HepG2 (cell line): Measurements from ENCODE around the gene CDT1. TPM values are rescaled to one million over a fixed set of nuclear protein-coding genes. Genes with fewer than 3 reads are reported as not detected.
A peak's percentile ranks its signal among the peaks of the same experiment; 100 is the strongest.

Experiments used
- CEBPG ChIP-seq: IDR thresholded peaks from 2 replicates; pipeline ENCODE4 v1.6.1; 2016
- MED1 ChIP-seq: sonication (generic); formaldehyde crosslinking; IDR thresholded peaks from 2 replicates; pipeline ENCODE4 v1.4.0; 2020; ENCODE audit warnings: missing genetic modification reagents
- PHF21A ChIP-seq: sonication (generic); formaldehyde crosslinking; IDR thresholded peaks from 2 replicates; pipeline ENCODE4 v1.5.0; 2020; ENCODE audit warnings: mild to moderate bottlenecking, missing genetic modification reagents
- RAD21 ChIP-seq: fragments of 450-650 bp; formaldehyde crosslinking; IDR thresholded peaks from 2 replicates; pipeline ENCODE4 v1.5.0; 2020; ENCODE audit warnings: mild to moderate bottlenecking
- RFX3 ChIP-seq: IDR thresholded peaks from 2 replicates; pipeline ENCODE4 v1.6.1; 2016; ENCODE audit warnings: missing biosample characterization, missing genetic modification reagents
- TAF1 ChIP-seq: sonication (generic); formaldehyde crosslinking; IDR thresholded peaks from 2 replicates; pipeline ENCODE4 v1.4.0; 2020; ENCODE audit warnings: missing genetic modification reagents
- YEATS4 ChIP-seq: sonication (generic); formaldehyde crosslinking; IDR thresholded peaks from 2 replicates; pipeline ENCODE4 v1.4.0; 2020; ENCODE audit warnings: missing genetic modification reagents, borderline replicate concordance
- ZC3H13 ChIP-seq: sonication (generic); formaldehyde crosslinking; IDR thresholded peaks from 2 replicates; pipeline ENCODE4 v1.8.1; 2023; ENCODE audit warnings: mild to moderate bottlenecking, missing genetic modification reagents, moderate library complexity
- ZC3H4 ChIP-seq: sonication (generic); formaldehyde crosslinking; IDR thresholded peaks from 2 replicates; pipeline ENCODE4 v1.4.0; 2020; ENCODE audit warnings: missing genetic modification reagents, borderline replicate concordance
- ZMAT3 ChIP-seq: sonication (generic); formaldehyde crosslinking; conservative IDR thresholded peaks from 2 replicates; pipeline ENCODE4 v1.7.0; 2021; ENCODE audit warnings: missing genetic modification reagents
- ZNF124 ChIP-seq: sonication (generic); formaldehyde crosslinking; IDR thresholded peaks from 2 replicates; pipeline ENCODE4 v1.4.0; 2020; ENCODE audit warnings: missing genetic modification reagents
- ZNF251 ChIP-seq: sonication (generic); formaldehyde crosslinking; IDR thresholded peaks from 2 replicates; pipeline ENCODE4 v1.9.0; 2021; ENCODE audit warnings: mild to moderate bottlenecking, missing genetic modification reagents
- ZNF317 ChIP-seq: sonication (generic); formaldehyde crosslinking; IDR thresholded peaks from 2 replicates; pipeline ENCODE4 v1.5.0; 2020; ENCODE audit warnings: mild to moderate bottlenecking, missing genetic modification reagents
- ZNF333 ChIP-seq: sonication (generic); formaldehyde crosslinking; IDR thresholded peaks from 2 replicates; pipeline ENCODE4 v1.4.0; 2020; ENCODE audit warnings: mild to moderate bottlenecking, missing genetic modification reagents, borderline replicate concordance
- ZNF44 ChIP-seq: sonication (generic); formaldehyde crosslinking; IDR thresholded peaks from 2 replicates; pipeline ENCODE4 v1.5.1; 2020; ENCODE audit warnings: mild to moderate bottlenecking, missing genetic modification reagents
- ZNF563 ChIP-seq: sonication (generic); formaldehyde crosslinking; IDR thresholded peaks from 2 replicates; pipeline ENCODE4 v1.8.0; 2022; ENCODE audit warnings: mild to moderate bottlenecking, moderate library complexity, missing genetic modification reagents
- ZNF589 ChIP-seq: sonication (generic); formaldehyde crosslinking; conservative IDR thresholded peaks from 2 replicates; pipeline ENCODE4 v1.8.0; 2022; ENCODE audit warnings: mild to moderate bottlenecking, moderate library complexity, missing genetic modification reagents
- ZNF790 ChIP-seq: sonication (generic); formaldehyde crosslinking; IDR thresholded peaks from 2 replicates; pipeline ENCODE4 v1.8.0; 2022; ENCODE audit warnings: missing genetic modification reagents, mild to moderate bottlenecking, borderline replicate concordance
- polyA plus RNA-seq, 8 experiments: library from polyadenylated mRNA; depleted of rRNA in 3 of 8; stranded (reverse) in 7 of 8; unstranded in 1 of 8; fragments of >200 nt; fragmentation: Illumina TruSeq in 4 of 8; extraction: Trizol in 4 of 8; gene quantifications; 2 replicates each; pipeline versions ENCODE4 v1.2.1 to v1.2.3, GENCODE V29; 2011 to 2016; ENCODE audit warnings: low read depth in 4 of 8, missing spikeins in 1 of 8, mixed read lengths in 1 of 8; ENCODE audit not compliant: insufficient read depth in 1 of 8
- total RNA-seq, 5 experiments: library from RNA; depleted of rRNA; stranded (reverse); fragments of >200 nt; fragmentation: Illumina TruSeq; extraction: Trizol; gene quantifications; 2 replicates each; pipeline ENCODE4 v1.2.3, GENCODE V29; 2016; ENCODE audit warnings: low read depth in 1 of 5
- TF ChIP-seq, protein P1 (sequence below): sonication (generic); formaldehyde crosslinking; IDR thresholded peaks from 2 replicates; pipeline ENCODE4 v1.5.1; 2020; ENCODE audit warnings: mild to moderate bottlenecking, moderate library complexity, missing genetic modification reagents
- TF ChIP-seq, protein P2 (sequence below): sonication (generic); formaldehyde crosslinking; IDR thresholded peaks from 2 replicates; pipeline ENCODE4; 2020; ENCODE audit warnings: missing genetic modification reagents, mild to moderate bottlenecking, borderline replicate concordance
- TF ChIP-seq, protein P3 (sequence below): sonication (generic); formaldehyde crosslinking; IDR thresholded peaks from 2 replicates; pipeline ENCODE4 v1.4.0; 2020; ENCODE audit warnings: low read depth, mild to moderate bottlenecking, missing genetic modification reagents

Gene CDT1
- total and polyA plus RNA-seq, 2 of the 13 experiments (the other 11 are each of a cell fraction or from before 2014, with no cell fraction given), result 23.1 to 23.8 TPM

DNA sequence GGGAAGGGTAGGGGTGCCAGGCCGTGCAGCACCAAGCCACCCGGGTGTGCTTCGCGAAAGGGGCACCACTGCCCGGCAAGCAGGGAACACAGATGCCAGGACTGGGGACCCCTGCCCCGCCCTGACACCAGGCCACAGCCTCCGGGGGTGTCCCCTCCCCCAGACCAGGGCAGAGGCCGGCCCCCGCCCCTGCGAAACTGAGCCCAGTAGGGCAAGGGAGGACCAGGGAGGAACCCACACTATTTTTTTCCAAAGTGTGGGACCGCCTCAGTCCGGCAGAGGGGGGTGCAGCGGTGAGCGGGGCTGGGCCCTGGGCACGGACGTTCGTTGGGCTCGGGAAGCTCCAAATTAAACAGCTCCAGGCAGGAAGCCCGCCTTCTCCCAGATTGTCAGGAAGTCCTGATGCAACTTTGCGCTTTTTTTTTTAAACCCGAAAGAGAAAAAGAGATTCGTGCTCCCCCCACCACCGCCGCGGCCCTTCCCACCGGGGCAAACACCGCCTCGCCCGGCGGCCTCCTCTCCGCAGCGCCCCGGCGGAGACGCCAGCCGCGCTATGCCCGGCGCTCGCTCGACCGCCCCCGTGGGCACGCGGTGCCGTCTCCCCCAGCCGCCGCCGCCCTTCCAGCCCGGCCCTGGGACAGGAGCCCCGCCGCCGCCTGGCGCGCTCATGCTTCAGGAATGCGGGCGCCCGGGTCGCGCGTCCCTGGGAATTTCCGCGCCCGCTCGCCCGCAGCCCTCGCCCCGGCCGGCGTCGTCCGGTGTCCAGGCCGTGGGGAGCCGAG lies 19.3 kb upstream of the CDT1 start (continued):
- no peak for TF ChIP-seq ZNF251 (CRISPR knock-in tag)
- TF ChIP-seq ZNF333, result no peak; the same call in 1 of the 2 replicates
- 0 out of 2 replicates have a peak, but pooled peaks have one; percentile 63 for TF ChIP-seq ZNF790 (CRISPR knock-in tag)
- peak; percentile 63 for TF ChIP-seq CEBPG (CRISPR knock-in tag)
- TF ChIP-seq ZNF317, result no peak
- 0 out of 2 replicates have a peak, but pooled peaks have one; percentile 29 for TF ChIP-seq ZC3H4
- TF ChIP-seq ZNF563 (CRISPR knock-in tag), result peak; percentile 26; the same call in 1 of the 2 replicates
- TF ChIP-seq MED1 (CRISPR knock-in tag), result peak; percentile 11; the same call in 1 of the 2 replicates
- peak; percentile 50 for TF ChIP-seq YEATS4 (CRISPR knock-in tag)
- no peak for TF ChIP-seq ZNF589 (CRISPR knock-in tag)
- TF ChIP-seq ZC3H13 (CRISPR knock-in tag), result no peak
- TF ChIP-seq ZNF44 (CRISPR knock-in tag), result no peak
- TF ChIP-seq ZMAT3, result 0 out of 2 replicates have a peak, but pooled peaks have one; percentile 10
- TF ChIP-seq, protein P1, sequence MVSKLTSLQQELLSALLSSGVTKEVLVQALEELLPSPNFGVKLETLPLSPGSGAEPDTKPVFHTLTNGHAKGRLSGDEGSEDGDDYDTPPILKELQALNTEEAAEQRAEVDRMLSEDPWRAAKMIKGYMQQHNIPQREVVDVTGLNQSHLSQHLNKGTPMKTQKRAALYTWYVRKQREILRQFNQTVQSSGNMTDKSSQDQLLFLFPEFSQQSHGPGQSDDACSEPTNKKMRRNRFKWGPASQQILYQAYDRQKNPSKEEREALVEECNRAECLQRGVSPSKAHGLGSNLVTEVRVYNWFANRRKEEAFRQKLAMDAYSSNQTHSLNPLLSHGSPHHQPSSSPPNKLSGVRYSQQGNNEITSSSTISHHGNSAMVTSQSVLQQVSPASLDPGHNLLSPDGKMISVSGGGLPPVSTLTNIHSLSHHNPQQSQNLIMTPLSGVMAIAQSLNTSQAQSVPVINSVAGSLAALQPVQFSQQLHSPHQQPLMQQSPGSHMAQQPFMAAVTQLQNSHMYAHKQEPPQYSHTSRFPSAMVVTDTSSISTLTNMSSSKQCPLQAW (CRISPR knock-in tag), result 0 out of 2 replicates have a peak, but pooled peaks have one; percentile 52
- no peak for TF ChIP-seq RFX3 (CRISPR knock-in tag)
- peak; percentile 26; the same call in 1 of the 2 replicates for TF ChIP-seq RAD21 (CRISPR knock-in tag)
- TF ChIP-seq PHF21A, result peak; percentile 32; the same call in 1 of the 2 replicates
- TF ChIP-seq ZNF124 (CRISPR knock-in tag), result 0 out of 2 replicates have a peak, but pooled peaks have one; percentile 36
- TF ChIP-seq, protein P2, sequence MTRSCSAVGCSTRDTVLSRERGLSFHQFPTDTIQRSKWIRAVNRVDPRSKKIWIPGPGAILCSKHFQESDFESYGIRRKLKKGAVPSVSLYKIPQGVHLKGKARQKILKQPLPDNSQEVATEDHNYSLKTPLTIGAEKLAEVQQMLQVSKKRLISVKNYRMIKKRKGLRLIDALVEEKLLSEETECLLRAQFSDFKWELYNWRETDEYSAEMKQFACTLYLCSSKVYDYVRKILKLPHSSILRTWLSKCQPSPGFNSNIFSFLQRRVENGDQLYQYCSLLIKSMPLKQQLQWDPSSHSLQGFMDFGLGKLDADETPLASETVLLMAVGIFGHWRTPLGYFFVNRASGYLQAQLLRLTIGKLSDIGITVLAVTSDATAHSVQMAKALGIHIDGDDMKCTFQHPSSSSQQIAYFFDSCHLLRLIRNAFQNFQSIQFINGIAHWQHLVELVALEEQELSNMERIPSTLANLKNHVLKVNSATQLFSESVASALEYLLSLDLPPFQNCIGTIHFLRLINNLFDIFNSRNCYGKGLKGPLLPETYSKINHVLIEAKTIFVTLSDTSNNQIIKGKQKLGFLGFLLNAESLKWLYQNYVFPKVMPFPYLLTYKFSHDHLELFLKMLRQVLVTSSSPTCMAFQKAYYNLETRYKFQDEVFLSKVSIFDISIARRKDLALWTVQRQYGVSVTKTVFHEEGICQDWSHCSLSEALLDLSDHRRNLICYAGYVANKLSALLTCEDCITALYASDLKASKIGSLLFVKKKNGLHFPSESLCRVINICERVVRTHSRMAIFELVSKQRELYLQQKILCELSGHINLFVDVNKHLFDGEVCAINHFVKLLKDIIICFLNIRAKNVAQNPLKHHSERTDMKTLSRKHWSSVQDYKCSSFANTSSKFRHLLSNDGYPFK, result peak; percentile 65; the same call in 1 of the 2 replicates
- TF ChIP-seq TAF1 (CRISPR knock-in tag), result peak; percentile 10; the same call in 1 of the 2 replicates
- TF ChIP-seq, protein P3, sequence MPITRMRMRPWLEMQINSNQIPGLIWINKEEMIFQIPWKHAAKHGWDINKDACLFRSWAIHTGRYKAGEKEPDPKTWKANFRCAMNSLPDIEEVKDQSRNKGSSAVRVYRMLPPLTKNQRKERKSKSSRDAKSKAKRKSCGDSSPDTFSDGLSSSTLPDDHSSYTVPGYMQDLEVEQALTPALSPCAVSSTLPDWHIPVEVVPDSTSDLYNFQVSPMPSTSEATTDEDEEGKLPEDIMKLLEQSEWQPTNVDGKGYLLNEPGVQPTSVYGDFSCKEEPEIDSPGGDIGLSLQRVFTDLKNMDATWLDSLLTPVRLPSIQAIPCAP (CRISPR knock-in tag), result no peak
